GM21515 (cell line): Measurements from ENCODE around the gene APOL5.

Experiments used
- ATAC-seq: cut with Tn5 transposase; IDR thresholded peaks from one replicate; pipeline ENCODE4 v1.9.1; 2021; ENCODE audit not compliant: unreplicated experiment

APOL5 gene

DNA sequence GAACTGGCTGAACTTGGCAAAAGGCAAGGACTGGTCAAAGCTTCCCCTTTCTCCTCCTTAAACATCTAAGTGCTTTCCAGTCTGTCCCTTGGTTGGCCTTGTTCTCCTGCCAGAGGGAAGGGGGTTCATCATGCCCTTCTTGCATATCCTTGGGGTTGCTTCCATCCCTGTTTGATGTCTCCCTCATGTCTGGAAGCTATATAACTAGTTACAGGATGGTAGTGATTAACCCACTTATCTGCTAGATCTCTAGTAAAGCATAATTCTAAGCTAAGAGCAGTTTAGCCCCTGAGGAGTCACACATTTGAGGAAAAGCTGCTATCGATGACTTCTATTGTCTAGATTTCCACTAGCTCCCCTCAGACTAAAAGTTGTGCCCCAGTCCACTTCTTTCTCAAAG lies 22.9 kb downstream of the APOL5 start:
- no peak for ATAC-seq

DNA sequence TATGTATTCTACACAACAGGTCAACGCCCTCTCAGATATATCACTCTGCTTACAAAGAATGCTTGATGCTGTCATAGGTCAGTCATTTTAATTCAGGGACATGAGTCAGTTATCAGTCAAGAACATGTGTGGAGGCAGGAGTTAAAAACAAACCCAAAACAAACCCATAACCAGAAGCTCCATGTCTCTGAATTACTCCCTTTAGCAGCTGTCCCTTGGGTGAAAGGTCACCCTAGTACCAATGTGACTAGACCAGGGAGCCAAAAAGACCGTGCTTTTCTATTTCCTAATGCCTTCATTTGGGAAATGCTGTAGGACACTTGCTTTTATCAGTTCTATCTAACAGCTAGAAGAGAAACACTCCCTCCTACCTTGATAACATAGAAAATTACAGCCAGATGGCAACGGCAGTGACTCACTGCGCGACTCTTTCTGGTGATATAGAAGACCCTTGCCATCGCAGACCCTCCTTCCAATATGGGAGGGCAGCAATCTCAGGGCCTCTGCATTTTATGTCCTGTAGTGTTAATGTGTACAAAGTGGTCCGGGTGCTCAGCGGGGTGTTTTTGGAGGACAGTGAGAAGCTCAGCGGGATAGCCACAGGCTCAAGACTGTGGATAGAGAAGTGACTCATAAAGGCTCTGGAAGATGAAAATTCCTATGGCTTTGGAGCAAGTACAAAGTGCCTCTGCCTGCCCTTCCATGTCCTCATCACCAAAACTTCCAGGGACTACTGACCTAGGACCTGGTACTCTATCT lies 24.8 kb downstream of the APOL5 start:
- ATAC-seq = no peak

DNA sequence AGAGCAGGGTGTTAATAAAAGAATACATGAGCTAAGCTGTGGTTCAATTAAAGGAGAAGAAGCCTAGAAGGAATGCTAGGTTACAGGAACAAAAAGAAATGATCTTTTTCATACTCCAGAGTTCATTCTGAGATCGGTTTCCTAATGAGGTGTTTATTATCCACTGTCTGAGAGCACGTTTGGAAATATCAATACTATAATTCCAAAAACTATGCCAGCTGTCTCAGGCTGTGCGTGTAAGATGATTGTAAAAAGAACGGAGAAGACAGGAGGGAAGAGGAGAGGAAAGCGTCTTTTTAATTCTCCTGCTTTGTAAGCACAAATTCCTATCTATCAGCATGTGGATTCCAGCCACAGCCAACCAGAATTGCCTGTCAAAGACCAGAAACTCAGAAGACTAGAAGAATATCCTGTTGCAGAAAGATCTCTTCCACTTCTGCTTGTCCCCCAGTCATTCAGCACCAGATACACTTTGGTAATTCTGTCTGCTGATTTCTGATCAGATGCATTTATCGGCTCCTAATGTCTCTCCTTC lies 25.7 kb downstream of the APOL5 start:
- ATAC-seq = no peak

GRCh38 chr22:35746248-35746647 lies 28.6 kb downstream of the APOL5 start:
- ATAC-seq = no peak

DNA sequence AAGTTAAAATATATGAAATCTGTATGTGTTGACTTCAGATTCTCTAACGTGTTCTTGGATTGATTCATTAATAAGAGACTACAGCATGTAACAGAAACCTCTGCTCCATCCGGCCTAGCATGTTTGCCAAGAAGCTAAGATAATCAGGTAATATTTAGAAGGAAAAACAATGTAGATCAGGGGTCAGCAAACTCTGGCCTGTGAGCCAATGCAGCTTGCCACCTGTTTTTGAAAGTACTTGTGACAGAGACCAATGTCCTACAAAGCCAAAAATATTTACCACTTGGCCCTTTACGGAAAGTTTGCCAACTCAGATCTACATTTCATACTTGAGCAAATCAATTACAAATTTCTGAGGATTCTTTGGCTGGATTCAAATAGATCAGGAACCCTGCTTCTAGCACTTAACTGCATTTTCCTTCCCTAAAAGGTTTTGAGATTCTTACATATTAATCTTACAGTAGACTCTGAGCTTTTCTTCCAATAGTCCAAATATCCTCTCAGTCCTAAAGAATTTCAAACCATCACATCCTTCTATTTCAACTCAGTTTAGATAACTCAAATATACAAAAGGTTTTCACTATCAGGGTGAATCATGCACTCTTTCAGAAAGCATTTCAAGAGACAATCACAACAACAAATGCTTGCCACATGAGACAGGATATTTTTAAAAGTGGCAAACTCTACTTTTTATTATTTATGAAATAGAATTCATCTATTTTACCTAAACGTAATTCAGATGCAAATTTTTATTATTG lies 29.5 kb downstream of the APOL5 start:
- ATAC-seq = no peak

DNA sequence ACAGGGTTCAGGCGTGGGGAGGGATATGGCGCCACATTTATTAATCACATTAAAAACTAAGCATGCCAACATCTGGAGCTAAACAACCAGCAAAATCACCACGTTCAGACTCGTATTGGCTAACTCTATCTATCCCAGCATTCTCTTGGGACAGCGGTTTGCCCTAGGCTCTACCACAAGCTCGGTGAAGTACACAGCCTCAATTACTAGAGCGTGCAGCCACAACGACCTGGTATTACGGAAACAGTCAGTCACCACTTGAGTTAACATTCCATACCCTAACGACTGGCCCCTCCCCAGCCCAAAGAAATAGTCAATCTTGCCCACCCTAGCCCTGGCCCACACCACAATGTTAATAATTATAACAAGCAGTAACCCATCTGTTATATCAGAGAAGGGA lies 32.1 kb downstream of the APOL5 start:
- ATAC-seq = no peak

- no peak for ATAC-seq
Observed at GRCh38 chr22:35752006-35752862, 34.6 kb downstream of the APOL5 start.

DNA sequence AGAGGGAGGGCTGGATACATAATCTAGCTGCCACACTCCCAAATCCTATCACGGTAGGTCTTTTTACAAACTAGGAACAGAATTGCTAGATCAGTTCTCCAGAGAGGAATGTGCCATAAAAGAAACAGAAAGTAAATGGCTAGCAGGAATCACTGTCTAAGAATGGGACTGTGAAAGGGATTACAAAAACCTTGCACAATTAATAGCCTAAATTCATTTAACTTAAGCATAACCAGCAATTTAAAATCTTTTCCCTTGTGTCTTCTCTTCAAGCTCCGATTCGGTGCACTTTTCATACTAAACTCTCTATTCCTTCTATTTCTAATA lies 35.2 kb downstream of the APOL5 start:
- ATAC-seq = no peak

DNA sequence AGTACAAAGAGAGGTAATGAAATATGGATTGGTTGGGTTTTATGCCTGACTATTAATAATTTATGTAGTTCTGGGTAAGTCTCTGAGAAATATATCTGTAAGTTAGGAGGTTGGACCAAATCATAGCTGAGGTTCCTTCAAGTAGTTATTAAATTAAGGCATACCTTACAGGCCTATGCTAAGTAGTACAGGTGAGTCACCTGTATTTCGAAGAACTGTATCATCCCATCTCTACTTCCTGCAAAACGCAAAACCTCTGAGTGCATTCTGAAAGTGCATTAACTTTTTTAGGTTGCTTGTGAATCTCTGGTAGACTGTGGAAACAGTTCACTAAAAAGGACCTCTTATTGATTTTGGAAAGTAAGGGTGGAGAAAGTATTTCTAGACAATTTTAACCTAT lies 37.1 kb downstream of the APOL5 start:
- ATAC-seq = no peak

DNA sequence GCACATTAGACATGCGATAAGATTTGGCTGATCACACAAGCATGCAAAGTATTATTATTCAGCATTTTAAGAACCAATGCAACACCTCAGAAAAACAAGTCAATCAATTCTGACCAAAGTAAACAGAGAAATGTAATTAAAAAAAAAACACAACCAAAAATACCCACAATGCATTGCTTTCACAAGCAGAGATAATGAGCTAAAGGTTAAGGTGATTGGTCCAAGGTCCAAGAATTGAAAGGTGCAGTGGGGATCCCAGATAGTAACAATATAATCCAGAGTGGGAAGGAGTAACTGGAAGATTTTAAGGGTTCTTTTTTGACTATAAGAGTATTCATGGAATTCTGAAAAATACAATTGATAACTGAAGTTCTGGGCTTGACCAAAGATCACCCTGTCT lies 39.0 kb downstream of the APOL5 start:
- no peak for ATAC-seq

- no peak for ATAC-seq
Observed at GRCh38 chr22:35758394-35758793, 40.7 kb downstream of the APOL5 start.

DNA sequence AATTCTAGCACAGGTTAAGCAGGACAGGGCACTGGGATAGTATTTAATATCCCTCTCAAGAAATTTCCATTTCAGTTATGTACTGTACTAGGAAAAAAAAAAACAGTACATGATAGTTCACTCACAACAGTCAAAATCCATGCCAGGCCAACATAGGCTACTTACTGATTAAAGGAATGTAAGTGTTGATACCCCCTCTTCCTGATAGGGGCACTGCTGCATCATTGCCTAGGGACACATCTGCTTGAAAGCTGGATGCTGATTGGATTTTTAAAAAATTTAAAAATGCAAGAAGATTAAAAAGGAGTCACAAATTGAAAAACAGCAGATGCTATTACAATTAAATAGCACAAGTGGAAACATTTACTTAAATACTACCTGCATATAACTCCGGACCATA lies 43.4 kb downstream of the APOL5 start:
- no peak for ATAC-seq

GRCh38 chr22:35766654-35767580 lies 49.2 kb downstream of the APOL5 start:
- no peak for ATAC-seq

DNA sequence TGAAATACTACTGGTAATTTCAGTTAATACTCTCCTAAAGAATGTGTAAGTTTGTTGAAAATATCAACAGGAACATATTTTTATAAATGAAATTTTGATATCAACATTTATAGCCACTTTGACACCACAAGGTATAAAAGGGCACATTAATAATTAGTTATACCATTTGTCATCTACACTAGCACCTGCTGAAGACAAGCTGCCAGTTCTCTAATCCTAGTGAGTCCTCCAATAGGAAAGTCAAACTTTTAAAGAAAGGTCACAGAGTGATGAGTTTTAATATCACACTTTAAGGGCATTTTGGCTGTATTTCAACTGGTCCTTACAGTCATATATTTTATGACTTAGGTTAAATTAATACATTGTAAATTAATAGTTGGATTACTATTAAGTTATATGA lies 52.3 kb downstream of the APOL5 start:
- ATAC-seq = no peak

GRCh38 chr22:35775339-35775738 lies 57.7 kb downstream of the APOL5 start:
- no peak for ATAC-seq

- ATAC-seq = no peak
Observed at GRCh38 chr22:35777335-35777975, 59.8 kb downstream of the APOL5 start.
